HTR-8/SVneo (cell line): ENCODE measurements around the gene METTL24.

Experiments used
- DNase-seq: peaks from one replicate; pipeline ENCODE4 v3.0.0; 2011; ENCODE audit warnings: low spot score, mixed read lengths; ENCODE audit not compliant: insufficient read length
- FAIRE-seq: peaks from 2 replicates; lab custom pipeline; 2011; peaks lifted over from hg19 to GRCh38; lab: Jason Lieb, UNC

The METTL24 gene, protein sequence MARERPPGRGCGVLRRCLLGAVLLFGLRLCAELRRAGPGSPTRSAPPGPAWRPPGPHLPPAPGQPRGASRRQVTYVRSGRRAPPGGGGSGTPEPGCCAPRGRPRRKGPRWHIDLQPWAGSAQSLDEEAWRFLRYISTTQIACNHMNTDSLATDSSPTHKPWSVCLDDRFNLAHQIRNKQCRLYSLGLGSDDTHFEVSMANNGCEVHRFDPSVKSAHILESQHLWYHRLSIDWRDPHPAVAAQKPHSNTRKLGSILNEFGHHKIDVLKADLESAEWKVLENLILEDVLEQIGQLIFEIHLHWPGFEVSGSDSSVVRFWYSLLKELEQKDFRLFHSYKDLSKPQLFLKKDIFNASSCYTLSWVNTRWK

DNA sequence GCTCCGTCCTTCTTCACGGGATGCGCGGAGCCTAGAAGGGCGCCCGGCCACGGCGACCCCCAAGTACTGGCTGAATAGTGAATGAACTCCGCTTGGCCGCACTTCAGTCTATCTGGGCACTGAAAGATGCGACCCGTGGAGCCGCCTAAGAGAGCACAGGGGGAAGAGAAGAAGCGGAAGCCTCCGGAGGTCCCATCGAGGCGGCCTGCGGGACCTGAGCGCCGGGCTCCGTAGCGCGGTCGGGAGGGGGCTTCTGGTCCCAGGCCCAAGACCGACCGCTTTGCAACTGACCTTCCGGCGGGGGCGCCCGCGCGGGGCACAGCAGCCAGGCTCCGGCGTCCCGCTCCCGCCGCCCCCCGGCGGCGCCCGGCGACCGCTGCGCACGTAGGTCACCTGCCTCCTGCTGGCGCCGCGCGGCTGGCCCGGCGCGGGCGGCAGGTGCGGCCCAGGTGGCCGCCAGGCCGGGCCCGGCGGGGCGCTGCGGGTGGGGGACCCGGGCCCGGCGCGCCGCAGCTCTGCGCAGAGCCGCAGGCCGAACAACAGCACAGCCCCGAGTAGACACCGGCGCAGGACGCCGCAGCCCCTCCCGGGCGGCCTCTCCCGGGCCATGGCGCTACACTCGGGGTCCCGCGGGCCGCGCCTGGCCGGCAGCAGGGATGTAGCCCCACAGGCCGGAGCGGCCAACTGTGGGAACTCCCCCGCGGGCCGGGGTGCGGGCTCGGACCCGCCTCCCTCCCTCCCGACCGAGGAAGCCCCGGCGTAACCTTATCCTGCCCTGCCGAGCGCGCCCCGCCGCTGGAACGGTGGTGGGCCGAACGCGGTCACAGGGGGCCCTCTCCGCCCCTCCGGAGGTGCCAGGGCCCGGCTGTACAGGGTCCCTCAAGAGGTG is at the start of gene METTL24:
Gene METTL24, minus strand, starts transcription at position 686 of the 889 bp plus-strand sequence. Its CDS starts 77 bp downstream, at position 609.
- FAIRE-seq: no peak

DNA sequence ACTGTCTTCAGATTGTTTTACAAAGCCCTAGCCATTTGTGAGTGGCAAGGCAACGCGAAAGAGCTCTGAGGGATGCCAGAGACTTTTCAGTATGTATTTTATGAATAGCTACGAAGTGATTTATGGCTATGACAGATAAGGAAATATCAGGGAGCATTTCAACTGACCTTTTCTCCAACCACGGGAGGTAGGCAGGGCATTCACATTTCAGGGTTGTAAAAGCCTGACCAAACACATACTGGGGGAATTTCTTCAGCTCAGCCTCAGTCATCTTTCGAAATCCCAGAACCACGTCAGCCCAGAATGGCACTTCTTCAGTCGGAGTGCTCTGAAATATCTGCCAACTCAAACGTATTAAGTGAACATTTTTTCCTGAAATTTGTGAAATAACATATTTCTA is 46.5 kb upstream of the METTL24 start:
- DNase-seq (peak; percentile 11), FAIRE-seq (no peak)

More for the DNA sequence above, at the start of gene METTL24:
- no peak for DNase-seq

DNA sequence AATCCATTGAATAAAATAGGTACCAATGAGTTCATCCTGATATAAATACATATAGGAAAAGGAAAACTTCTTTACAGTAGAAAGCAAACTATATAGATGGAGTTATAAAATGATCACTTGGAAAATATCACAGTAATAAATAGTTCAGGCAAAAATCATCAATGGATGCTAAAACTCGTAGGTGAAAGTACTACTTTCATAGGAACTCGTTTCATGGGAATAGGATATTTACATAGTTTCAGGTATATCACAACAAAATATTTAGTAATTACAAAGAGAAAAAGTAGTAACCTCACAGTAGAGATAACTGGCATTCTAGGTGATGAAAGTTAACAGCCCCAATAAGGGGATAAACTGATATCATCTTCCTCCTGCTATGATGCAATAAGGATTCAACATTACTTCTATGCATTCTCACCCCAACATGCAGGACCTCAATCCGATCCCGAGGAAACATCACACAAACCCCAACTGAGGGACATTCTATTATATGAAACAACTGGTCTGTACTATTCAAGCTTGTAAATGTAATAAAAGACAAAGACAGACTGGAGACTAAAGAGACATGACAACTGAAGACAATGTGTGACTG is 43.5 kb upstream of the METTL24 start:
- FAIRE-seq (no peak), DNase-seq (no peak)

DNA sequence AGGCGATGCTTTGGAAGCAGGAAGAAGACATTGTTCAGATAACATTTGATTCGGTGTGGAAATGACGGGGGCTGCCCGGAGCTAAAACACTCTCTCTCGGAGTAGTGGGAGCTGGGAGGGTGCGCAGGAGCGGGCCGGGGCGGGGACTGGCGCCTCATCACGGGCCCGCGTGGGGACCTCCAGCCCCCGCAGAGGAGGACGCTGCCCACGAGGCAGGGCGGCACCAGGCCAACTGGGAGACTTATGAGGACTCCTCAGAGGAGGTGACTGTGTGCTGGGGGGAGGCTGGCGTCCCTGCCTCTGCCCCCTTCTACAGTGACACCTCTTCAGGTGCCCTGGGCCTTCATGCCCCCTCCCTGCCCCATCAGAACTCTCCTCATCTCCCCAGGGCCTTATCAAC is 42.1 kb upstream of the METTL24 start:
- DNase-seq (no peak), FAIRE-seq (no peak)

DNA sequence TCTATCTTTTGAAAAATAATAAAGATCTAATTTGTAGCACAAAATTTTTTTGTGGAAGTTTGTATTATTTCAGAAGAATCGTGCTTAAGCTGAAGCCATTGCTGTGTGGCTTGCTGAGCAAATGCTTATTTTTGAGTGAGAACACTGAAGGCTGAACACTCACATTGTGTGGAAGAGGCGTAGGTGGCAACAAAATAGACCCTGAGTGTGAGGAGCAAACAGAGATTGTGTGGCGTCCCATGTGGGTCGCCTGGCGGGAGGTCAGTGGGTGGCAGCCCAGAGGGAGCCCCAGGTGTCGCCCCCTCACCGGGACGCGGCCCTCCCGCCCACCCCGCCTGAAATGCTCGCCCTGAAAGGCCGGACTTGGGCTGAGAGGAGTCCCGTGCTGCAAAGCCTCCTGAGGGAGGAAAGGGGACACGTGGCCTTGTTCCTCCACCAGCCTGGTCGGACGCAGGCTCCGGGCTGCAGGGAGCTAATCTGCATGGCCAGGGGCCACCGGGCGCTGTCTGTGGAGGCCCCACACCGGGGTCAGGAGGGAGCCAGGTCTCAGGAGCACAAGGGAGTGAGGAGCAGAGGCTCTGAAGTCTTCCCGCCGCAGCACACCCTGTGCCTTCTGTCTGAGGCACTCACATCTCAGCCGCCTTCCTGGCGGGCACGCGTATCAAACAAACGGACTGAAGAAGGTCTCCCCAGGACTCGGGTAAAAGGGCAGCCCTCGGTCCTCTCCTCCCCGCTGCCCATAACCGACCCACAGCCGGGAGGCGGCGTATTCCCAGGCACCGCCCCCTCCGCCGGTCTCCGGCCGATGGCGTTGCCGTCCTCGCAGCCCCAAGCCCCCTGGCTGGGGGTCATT is 41.3 kb upstream of the METTL24 start:
- no peak for FAIRE-seq
- no peak for DNase-seq

DNA sequence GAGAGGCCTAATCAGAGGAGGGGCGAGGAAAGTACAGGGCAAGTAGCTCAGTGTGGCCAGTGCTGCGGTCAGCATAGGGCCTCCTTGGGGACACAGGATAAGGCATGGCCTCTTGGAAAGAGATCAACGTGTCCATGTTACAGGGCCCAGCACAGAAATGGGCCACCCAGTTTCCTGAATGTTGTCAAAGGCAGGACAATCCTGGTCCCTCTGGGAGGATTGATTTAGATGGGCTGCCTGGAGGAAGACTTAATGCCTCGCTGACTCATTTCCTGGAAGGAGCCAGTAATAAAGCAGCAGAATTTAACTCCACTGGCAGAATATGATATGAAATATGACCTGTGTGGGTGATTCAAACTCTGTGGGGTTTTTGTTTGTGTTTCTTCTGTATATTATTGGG is 40.6 kb upstream of the METTL24 start:
- DNase-seq (peak; percentile 21), FAIRE-seq (no peak)

DNA sequence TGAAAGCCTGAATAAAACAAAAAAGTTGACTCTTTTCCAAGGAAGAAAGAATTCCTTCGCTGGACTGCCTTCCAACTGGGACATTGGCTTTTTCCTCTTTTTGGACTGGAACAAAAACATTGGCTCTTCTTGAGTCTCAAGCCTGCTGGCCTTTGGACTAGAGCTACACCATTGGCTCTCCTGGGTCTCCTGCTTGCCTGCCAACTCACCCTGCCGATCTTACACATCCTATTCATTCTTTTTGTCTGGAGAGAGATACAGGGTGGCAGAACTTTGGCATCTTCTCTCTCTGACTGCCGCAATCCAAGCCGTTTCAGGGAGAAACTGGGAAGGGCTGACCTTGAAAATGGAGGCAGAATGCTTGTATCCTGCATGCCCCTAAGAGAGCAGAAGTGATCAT is 37.1 kb upstream of the METTL24 start:
- DNase-seq (no peak), FAIRE-seq (no peak)

DNA sequence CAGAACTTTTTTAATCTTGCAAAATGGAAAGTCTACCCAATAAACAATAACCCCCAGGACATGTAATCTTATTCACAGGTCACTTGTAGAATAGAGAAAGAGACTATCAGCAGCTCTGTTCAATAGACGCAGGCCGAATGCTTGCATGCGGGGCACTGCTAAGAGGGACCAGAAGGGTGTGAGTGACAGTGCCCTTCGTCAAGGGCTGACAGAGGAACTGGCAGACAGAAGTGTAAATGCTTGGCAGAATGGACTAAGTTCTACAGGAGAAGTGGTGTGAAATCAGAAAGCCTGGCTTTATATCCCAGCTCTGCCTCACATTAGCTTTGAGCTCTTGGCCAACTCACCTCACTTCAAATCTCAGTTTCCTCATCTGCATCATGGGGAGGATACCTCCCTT is 36.3 kb upstream of the METTL24 start:
- DNase-seq (no peak), FAIRE-seq (no peak)

DNA sequence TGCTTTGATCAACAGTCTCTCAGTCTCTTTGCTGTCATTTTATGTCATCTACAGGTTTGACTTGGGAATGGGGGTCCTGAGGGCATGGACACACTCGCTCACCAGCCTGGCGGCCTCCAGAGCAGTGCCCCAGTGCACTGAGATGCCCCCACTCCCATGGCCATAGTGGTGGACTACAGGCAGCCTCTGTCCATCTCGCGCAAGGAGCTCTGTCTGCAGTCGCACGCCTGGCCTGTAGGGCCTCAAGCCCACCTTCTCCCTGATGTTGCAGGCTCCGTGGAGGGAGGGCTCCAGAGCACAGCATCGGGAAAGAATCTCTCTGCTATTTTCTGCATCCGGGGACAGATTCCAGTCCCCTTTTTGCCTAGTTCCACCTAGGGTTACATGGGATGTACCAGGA is 34.6 kb upstream of the METTL24 start:
- DNase-seq (no peak), FAIRE-seq (no peak)

DNA sequence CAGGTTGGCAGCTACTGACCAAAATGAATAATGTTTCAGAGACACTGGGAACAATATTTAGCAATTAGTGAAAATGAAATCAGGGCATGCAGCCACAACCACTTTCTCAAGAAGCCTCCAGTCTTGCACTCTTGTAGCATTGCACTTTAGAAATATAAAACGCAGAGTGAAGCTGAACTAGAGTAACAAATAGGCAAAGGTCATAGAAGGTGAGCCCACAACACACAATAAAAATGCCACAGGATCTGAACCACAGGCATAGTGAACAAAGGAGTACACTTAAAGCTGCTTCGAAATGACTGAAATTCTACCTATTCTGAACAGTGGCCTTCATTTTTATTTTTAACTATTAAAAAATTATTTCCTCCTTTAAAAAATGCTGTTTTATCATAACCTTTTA is 32.3 kb upstream of the METTL24 start:
- FAIRE-seq (no peak), DNase-seq (no peak)

DNA sequence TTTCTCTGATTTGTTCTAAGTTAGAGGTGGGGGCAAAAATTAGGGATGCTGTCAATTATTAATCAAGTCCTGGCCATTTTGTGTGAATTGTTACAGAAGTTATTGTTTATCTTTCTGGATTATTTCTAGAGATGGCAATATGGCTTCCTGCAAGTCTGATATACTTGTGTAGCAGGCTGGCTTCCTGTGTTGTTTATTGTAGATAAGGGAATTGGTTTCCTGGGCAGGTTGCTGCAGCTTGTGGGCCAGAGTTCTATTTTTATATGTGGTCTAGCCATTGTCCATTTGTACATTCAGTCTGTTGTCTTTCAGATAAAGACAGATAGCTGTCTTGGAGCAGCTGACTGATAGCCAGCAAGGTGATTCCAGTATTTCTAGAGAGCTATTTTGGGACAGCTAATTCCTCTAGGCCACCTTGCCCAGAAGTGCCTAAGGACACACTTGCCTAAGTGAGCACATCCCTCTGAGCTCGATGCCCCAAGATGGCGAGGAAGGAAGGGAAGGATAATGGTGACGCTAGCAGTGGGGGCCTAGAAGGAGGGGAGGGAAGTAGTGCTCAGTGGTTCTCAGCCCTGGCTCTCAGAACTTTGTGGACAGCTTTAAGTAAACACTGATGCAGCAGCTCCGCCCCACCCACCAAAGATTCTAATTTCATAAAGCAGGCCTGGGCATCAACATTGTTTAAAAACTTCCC is 31.7 kb upstream of the METTL24 start:
- no peak for FAIRE-seq

DNA sequence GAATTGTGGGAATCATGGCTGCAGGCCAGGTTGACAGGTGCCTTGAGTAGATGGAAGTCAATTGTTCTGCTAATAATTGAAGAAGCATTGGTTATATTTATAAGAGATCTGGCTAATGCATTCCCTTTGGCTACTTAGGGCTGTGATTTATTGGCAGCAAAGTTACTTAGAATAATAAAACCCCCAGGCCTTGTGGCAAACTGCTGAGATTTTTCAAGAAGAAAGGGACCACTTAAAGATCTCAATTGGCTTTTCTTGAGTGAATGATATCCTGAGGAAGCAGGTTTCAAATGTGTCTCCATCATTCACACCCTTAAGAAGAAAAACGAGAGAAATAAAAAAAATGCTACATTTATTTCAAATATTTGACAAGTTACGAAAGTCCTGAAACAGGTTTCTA is 29.8 kb upstream of the METTL24 start:
- DNase-seq (no peak), FAIRE-seq (no peak)

More for the DNA sequence above, 31.7 kb upstream of the METTL24 start:
- DNase-seq: no peak

DNA sequence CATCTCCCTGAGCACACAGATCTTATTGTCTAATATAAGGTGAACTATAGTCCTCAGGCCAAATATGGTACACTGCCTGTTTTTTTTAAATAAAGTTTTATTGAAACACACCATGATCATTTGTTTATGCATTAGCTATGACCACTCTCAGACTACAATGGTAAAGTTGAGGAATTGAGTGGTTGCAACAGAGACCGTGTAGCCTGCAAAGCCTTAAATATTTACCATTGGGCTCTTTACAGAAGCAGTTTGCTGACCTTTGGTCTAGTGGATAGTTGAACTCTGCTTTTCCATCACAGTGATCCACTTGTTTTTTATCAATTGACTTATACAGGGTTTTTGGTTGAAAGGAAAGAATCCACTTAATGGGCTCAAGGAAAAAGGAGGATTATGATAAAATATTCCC is 27.3 kb upstream of the METTL24 start:
- FAIRE-seq (no peak), DNase-seq (no peak)

DNA sequence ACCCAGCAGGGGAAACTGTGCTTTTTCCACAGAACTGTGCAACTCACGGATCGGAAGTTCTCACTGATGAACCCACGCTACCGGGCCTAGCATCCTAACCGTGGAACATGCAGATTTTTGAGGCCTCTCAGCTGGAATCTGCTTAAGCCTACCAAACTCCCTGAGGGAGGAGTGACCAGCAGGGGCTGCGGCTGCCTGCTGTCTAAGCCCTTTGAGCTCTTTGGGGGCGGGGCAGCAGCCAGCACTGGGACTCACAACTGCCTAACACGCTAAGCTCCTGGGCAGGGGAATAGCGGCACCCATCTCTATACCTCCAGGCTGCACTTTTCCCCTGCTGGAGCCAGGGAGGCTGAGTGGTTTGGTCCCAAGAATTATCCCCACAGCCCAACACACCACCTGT is 20.4 kb upstream of the METTL24 start:
- FAIRE-seq (no peak), DNase-seq (no peak)

DNA sequence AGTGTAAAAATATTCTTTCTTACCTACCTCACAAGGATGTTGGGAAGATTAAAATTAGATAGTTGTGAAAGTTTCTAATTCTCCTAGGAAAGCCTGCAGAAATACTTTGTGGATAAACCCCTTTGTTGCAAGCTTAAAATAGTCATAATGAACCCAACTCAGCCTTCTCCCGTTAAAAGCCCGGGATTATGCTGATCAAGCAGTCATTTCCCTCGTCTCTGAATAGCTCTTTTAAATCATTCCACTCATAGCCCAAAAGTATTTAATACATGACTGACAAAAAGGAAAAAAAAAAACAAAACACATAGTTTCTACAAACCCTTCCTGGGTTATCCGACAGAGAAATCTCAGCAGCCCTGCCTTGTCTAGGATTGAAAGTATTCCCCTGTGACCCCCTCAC is 10.9 kb upstream of the METTL24 start:
- FAIRE-seq (no peak), DNase-seq (no peak)

DNA sequence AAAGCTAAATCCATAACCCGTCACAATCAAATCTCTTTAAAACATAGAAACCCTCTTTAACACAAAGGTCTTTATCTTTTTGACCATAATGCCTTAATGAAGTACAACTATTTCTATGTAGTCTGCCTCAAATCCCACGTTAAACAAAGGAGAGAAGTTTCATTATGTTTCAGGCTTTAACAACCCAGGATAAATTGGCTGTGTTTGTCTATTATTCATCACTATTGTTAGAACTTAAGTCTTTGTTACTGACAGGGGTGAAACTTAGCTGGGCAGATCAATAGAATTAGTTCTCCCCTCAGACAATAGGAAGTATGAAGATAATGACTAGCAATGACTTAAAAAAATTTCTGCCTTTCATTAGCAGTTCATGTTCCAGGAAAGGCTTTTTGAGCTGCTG is 10.1 kb upstream of the METTL24 start:
- FAIRE-seq: no peak
- no peak for DNase-seq

DNA sequence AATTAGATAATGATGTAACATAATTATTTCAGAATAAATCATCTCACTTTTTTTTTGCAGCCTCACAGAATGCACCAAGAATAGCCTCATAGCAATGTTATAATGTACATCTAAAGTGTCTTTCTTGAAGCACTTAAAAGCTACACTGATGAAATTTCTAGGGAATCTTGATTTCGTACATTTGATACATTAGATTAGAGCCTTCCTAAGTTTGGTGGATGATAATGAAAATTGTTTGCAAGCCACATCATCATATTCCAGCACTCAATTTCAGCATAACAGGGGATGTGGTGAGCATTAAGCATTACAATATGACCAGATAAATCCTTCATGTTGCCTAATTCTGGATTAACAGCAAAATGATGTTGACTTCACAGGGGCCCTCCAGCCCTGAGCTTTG is 9.7 kb upstream of the METTL24 start:
- no peak for FAIRE-seq

DNA sequence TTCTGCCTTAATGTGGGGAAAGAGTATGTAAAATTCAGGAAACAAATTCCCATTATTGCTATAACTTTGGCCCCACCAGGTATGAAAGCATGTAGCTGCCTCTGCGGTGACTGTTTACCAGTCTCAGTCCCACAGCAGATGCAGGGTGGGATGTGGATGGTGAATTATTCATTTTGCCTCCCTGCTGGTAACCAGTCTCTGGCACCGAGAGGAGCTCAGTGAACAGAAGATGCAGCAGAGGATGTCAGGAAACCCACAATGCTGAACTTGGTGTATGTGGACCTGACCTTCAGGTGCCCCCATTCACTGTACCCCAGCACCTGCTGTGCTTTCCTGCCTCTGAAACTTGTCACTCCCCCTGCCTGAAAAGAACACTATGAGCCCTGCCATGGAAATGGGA is 8.8 kb upstream of the METTL24 start:
- FAIRE-seq (no peak), DNase-seq (no peak)

More for the DNA sequence above, 9.7 kb upstream of the METTL24 start:
- no peak for DNase-seq

DNA sequence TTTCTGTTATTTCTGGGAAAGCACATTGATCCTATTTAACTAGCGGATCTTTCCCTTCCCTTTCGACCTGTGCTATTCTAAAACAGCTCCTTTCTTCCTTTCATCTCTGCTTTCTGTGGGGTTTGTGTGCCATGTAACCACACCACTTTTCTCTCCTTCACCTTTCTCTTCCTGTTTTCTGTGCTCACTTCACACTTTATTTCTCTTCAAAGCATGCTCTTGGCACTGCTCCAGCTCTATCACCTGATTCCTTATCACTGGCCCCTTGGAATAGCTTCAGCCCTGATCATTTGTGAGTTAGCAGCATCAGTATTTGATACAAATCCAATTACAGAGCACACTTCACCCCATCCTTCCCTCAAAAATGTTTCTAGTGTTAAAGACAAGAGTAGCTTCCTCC is 8.1 kb upstream of the METTL24 start:
- DNase-seq: no peak
- FAIRE-seq: no peak
